Right renal cortex interstitium (tissue), 3 donors: Measurements from ENCODE around the gene TLE6. TPM values are rescaled to one million over a fixed set of nuclear protein-coding genes. Genes with fewer than 3 reads are reported as not detected.
"Not testable (repeated sequence)": the region's sequence is repeated elsewhere in the genome, so short reads cannot be mapped to it uniquely, and the experiment has no call there.

Experiments
- DNase-seq, 3 donors: peaks; one replicate each; pipeline ENCODE4 v3.0.0-alpha.2; 2013; ENCODE audit warnings: low read depth in 3 of 3, low spot score in 2 of 3
- polyA plus RNA-seq, 3 donors: library from polyadenylated mRNA; unstranded; fragments of 120-200 nt; gene quantifications; one replicate each; pipeline ENCODE4 v1.2.1, GENCODE V29; 2013; ENCODE audit not compliant: insufficient read length in 3 of 3

Gene TLE6
- polyA plus RNA-seq, 3 donors, result 6.5 to 7.6 (median 6.9) TPM

- DNase-seq, result no peak
These were observed 4.1 kb upstream of the TLE6 start for GRCh38 chr19:2973229-2973628.

GRCh38 chr19:2974342-2975041 is 2.9 kb upstream of the TLE6 start:
- no peak for DNase-seq

GRCh38 chr19:2976609-2977000 is 759 bp upstream of the TLE6 start:
- DNase-seq, result no peak

- DNase-seq, result no peak
These were observed 378 bp downstream of the TLE6 start for GRCh38 chr19:2977746-2978138.

- no peak for DNase-seq
These were observed 903 bp downstream of the TLE6 start for GRCh38 chr19:2978166-2978767.

- no peak for DNase-seq
These were observed 1.4 kb downstream of the TLE6 start for GRCh38 chr19:2978772-2979171.

- DNase-seq, result no peak
These were observed 4.5 kb downstream of the TLE6 start for GRCh38 chr19:2981898-2982297.

GRCh38 chr19:2982561-2982960 is 5.2 kb downstream of the TLE6 start:
- no peak for DNase-seq

GRCh38 chr19:2982983-2983350 is 5.6 kb downstream of the TLE6 start:
- DNase-seq, result no peak

GRCh38 chr19:2983351-2984214 is 6.2 kb downstream of the TLE6 start:
- DNase-seq, result peak in 1 of 3 donors; percentile 70

- no peak for DNase-seq
These were observed 6.8 kb downstream of the TLE6 start for GRCh38 chr19:2984215-2984528.

- peak in 1 of 3 donors; percentile 55 for DNase-seq
These were observed 9.7 kb downstream of the TLE6 start for GRCh38 chr19:2986951-2987524.

GRCh38 chr19:2987797-2988196 is 10.4 kb downstream of the TLE6 start:
- no peak for DNase-seq

- DNase-seq, result no peak
These were observed 11.2 kb downstream of the TLE6 start for GRCh38 chr19:2988568-2988967.

GRCh38 chr19:2989236-2989946 is 12.0 kb downstream of the TLE6 start:
- DNase-seq, result no peak

- DNase-seq, result not testable (repeated sequence)
These were observed 15.0 kb downstream of the TLE6 start for GRCh38 chr19:2992333-2992732.

GRCh38 chr19:2992958-2993357 is 15.6 kb downstream of the TLE6 start:
- DNase-seq, result no peak

- DNase-seq, result no peak
These were observed 16.2 kb downstream of the TLE6 start for GRCh38 chr19:2993579-2993978.

GRCh38 chr19:2994588-2995131 is 17.3 kb downstream of the TLE6 start:
- no peak for DNase-seq

- no peak for DNase-seq
These were observed 20.4 kb downstream of the TLE6 start for GRCh38 chr19:2997720-2998119.

GRCh38 chr19:2998642-2999041 is 21.3 kb downstream of the TLE6 start:
- no peak for DNase-seq
